ENCODE results near the gene FMN2.

The FMN2 gene

GRCh38 chr1:240496941-240497340 is 405.3 kb downstream of the FMN2 start:
- DNase-seq (no peak), ATAC-seq (no peak)

DNA sequence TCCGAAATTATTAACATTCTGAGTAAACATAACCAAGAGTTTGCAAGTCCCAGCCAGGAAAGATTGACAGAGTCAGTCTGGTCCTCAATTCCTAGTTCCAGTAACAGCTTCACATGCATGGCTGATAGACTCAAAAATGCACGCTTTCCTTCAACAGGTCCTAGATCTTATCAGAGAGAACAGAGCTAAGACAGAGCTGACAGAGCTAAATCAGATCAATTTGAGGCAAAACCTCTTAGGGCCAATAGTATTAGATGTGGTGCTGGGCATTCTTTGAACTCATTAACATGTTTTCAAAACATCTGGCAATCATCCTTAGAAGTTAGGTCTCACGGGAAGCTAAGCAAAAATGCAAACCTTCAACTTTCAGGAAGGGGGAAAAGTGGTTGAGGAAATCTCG is 406.2 kb downstream of the FMN2 start:
- no peak for DNase-seq
- ATAC-seq, result no peak

- ATAC-seq (no peak), DNase-seq (no peak)
Measured at GRCh38 chr1:240498335-240498734, 406.7 kb downstream of the FMN2 start.

DNA sequence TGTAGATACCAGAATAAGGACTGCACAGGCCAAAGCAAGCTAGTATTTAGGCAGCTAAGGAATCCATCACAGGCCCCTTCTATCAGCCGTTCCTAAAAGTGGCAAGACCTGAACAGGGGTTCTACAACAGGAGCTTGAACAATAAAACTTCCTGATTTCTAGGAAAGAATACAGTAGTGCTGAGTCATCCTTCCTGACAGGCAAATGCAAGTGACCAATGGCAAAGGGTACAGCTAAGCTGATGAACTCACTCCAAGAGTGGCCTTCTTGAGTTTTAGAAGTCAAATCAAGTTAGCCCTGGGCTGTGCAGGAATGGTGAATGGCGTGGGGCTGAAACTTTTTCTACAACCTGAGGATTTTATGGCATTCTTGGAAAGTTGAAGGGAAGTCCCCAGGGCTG is 407.3 kb downstream of the FMN2 start:
- ATAC-seq (no peak), DNase-seq (no peak)

DNA sequence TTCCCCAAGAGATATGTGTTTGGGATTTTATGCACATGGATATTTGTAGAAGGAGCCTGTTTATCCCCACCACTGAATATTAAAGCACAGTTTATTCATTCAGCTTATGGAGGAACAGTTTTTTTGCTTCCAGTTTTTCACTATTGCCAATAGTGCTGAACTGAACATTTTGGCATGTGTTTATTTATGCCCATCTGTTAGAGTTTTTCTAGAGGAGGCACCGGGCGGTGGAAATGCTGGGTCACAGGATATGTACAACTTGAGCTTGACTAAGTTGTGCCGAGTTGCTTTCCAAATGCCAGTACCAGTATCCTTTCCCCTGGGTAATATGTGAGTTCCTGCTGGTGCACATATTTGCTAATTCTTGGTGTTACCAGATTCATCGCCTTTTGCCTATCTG is 409.0 kb downstream of the FMN2 start:
- no peak for DNase-seq
- ATAC-seq, result no peak

- no peak for DNase-seq
- ATAC-seq, result no peak
Measured at GRCh38 chr1:240501115-240501514, 409.4 kb downstream of the FMN2 start.

- DNase-seq (no peak), ATAC-seq (no peak)
Measured at GRCh38 chr1:240503036-240503435, 411.4 kb downstream of the FMN2 start.

GRCh38 chr1:240503558-240503957 is 411.9 kb downstream of the FMN2 start:
- DNase-seq (no peak), ATAC-seq (no peak)

DNA sequence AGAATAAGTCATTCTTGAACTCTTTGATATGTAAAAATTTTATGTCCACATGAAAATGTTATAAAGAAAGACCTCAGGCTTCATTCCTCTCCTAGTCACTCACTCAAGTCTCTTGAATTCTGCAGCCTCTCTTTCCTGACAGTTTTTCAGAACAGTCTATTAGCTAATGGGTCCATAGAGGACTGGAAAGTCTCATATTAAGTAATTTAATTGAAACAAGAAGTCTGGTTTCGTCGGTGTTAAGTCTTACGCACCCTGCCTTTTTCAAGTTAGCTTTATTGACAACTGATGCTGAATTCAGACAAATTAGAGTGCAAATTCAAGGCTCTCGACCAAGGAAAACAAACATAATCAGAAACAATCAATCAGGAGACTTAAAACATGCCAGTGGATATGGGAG is 414.5 kb downstream of the FMN2 start:
- ATAC-seq (no peak), DNase-seq (no peak)

- DNase-seq (no peak), ATAC-seq (no peak)
Measured at GRCh38 chr1:240508201-240508600, 416.5 kb downstream of the FMN2 start.

DNA sequence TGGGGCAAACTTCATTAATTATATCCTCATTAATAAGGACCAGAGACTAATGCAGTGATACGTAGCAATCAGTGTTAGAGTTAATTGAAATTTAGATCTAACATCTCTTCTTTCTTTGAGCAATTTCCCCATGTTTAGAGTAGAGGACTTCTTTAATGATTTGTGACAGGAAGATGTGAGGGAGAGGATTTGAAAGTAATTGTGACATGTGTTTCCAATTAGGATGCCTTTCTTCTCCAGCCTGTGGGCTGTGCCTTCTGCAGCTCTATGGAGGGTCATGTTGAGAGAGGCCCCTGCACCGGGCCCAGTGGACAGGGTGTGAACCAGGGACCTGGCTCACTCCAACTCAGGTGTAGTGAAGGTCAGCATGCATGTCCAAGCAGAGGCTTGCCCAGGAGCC is 417.3 kb downstream of the FMN2 start:
- no peak for ATAC-seq
- no peak for DNase-seq

DNA sequence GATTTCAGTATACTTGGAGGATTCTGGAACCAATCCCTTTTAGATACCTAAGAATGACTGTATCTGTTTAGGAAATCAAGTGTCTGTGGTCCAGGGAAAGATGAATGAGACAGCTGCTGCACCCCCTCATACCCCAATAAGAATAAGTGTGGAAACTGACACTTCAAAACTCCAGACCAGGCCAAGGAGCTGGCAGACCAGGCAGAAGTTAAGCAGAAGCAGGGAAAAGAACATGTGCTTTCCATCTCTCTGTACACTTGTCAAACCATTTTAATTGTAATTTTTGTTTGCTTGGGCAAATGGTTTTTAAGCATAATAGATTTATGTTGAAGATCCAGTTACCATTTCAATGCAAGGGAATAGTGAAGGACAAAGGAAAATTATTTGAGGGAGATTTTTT is 420.1 kb downstream of the FMN2 start:
- DNase-seq (no peak), ATAC-seq (no peak)

DNA sequence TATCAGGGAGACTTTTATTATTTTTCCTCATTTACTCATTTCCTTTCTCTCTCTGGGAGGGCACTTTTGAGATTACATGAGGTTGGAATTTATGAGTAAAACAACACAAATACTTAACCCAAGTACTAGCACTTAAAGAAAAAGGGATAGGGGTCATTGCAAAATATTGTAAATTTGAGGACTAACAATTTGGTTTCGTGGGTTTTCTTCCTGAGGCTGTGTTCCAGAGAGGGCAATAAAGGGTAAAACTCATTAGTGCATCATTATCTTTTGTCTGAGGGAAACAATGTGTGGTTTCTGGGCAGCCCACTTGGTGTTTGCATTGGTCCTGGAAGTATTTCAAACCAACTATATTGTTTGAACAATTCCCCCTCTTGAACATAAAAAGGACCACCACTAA is 423.8 kb downstream of the FMN2 start:
- DNase-seq, result no peak
- no peak for ATAC-seq

- DNase-seq (no peak), ATAC-seq (no peak)
Measured at GRCh38 chr1:240516069-240516468, 424.4 kb downstream of the FMN2 start.

DNA sequence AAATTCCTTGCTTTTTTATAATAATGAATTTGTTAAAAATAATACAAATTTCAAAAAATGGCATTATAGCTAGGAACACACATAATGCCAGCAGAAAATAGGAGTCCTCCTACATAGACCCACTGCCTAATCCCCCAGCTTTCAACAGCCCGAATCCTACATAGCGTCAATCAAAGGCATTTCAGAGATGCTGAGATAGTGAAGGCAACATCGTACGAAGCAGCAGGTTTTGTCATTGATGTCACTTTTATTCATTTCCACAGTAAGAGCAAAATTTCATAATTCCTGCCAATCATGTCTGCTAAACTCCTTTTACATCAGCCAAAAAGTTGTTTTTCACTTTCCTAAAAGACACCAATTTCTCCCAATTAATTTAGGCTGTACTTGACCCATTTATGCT is 426.2 kb downstream of the FMN2 start:
- ATAC-seq (no peak), DNase-seq (no peak)

- ATAC-seq (no peak), DNase-seq (no peak)
Measured at GRCh38 chr1:240522122-240522822, 430.6 kb downstream of the FMN2 start.

GRCh38 chr1:240524356-240525069 is 432.8 kb downstream of the FMN2 start:
- DNase-seq, result no peak
- ATAC-seq, result no peak

Data from stimulated activated naive CD8-positive, alpha-beta T cell treated with anti-CD3 and anti-CD28 coated beads, Interleukin-15, Interleukin-2, amounts not matched to agents 100 U/mL and 50 U/mL, for 24 hours (primary cell).